ENCODE measurements around the gene DAPK3.

The DAPK3 gene

GRCh38 chr19:3931041-3931440 lies 39.9 kb downstream of the DAPK3 start:
- Histone ChIP-seq H3K36me3 (ENCODE audit: control insufficient read depth, insufficient read depth, low read length) (no peaks in the 10 kb centered on the region), H3K4me1 (ENCODE audit: control insufficient read depth, insufficient read depth, low read length, poor library complexity, severe bottlenecking) (no peaks in the 10 kb centered on the region), H3K9me3 (ENCODE audit: control insufficient read depth, low read length) (no peaks in the 10 kb centered on the region), H3K4me3 (ENCODE audit: extremely low read depth, insufficient read depth, low read length, poor library complexity, severe bottlenecking) (no peak overlapping the region), H3K27ac (ENCODE audit: low read depth, low read length, severe bottlenecking) (no peak overlapping the region)
- WGBS, 2 experiments (ENCODE audit: insufficient coverage in 2 of 2) = 84 to 91% methylated on average over 8 of the region's 8 CpGs

GRCh38 chr19:3923912-3924311 lies 47.0 kb downstream of the DAPK3 start:
- Histone ChIP-seq H3K4me3 (ENCODE audit: extremely low read depth, insufficient read depth, low read length, poor library complexity, severe bottlenecking) (no peak overlapping the region), H3K36me3 (ENCODE audit: control insufficient read depth, insufficient read depth, low read length) (peaks cover 17% of the 10 kb centered on the region), H3K4me1 (ENCODE audit: control insufficient read depth, insufficient read depth, low read length, poor library complexity, severe bottlenecking) (no peaks in the 10 kb centered on the region), H3K9me3 (ENCODE audit: control insufficient read depth, low read length) (peaks cover 4% of the 10 kb centered on the region), H3K27ac (ENCODE audit: low read depth, low read length, severe bottlenecking) (no peak overlapping the region)
- WGBS, 2 experiments (ENCODE audit: insufficient coverage in 2 of 2) = 88 to 100% methylated on average over 1 of the region's 1 CpG

GRCh38 chr19:3923096-3923758 lies 47.7 kb downstream of the DAPK3 start:
- Histone ChIP-seq H3K4me3 (ENCODE audit: extremely low read depth, insufficient read depth, low read length, poor library complexity, severe bottlenecking) (no peak overlapping the region), H3K27ac (ENCODE audit: low read depth, low read length, severe bottlenecking) (no peak overlapping the region), H3K36me3 (ENCODE audit: control insufficient read depth, insufficient read depth, low read length) (peaks cover 19% of the 10 kb centered on the region), H3K9me3 (ENCODE audit: control insufficient read depth, low read length) (peaks cover 4% of the 10 kb centered on the region), H3K4me1 (ENCODE audit: control insufficient read depth, insufficient read depth, low read length, poor library complexity, severe bottlenecking) (no peaks in the 10 kb centered on the region)

GRCh38 chr19:3919793-3920192 lies 51.1 kb downstream of the DAPK3 start:
- Histone ChIP-seq H3K27ac (ENCODE audit: low read depth, low read length, severe bottlenecking) (no peak overlapping the region), H3K4me1 (ENCODE audit: control insufficient read depth, insufficient read depth, low read length, poor library complexity, severe bottlenecking) (no peaks in the 10 kb centered on the region), H3K9me3 (ENCODE audit: control insufficient read depth, low read length) (peaks cover 8% of the 10 kb centered on the region), H3K4me3 (ENCODE audit: extremely low read depth, insufficient read depth, low read length, poor library complexity, severe bottlenecking) (no peak overlapping the region), H3K36me3 (ENCODE audit: control insufficient read depth, insufficient read depth, low read length) (peaks cover 17% of the 10 kb centered on the region)
- 90 to 93% methylated on average over 7 of the region's 8 CpGs for WGBS, 2 experiments (ENCODE audit: insufficient coverage in 2 of 2)

GRCh38 chr19:3916033-3916432 lies 54.9 kb downstream of the DAPK3 start:
- Histone ChIP-seq H3K36me3 (ENCODE audit: control insufficient read depth, insufficient read depth, low read length) (peaks cover 15% of the 10 kb centered on the region), H3K9me3 (ENCODE audit: control insufficient read depth, low read length) (peaks cover 8% of the 10 kb centered on the region), H3K27ac (ENCODE audit: low read depth, low read length, severe bottlenecking) (no peak overlapping the region), H3K4me3 (ENCODE audit: extremely low read depth, insufficient read depth, low read length, poor library complexity, severe bottlenecking) (no peak overlapping the region), H3K4me1 (ENCODE audit: control insufficient read depth, insufficient read depth, low read length, poor library complexity, severe bottlenecking) (no peaks in the 10 kb centered on the region)
- WGBS, 2 experiments (ENCODE audit: insufficient coverage in 2 of 2) = 89 to 90% methylated on average over 3 to 4 of the region's 5 CpGs

GRCh38 chr19:3914199-3914598 lies 56.7 kb downstream of the DAPK3 start:
- peaks cover 26% of the 10 kb centered on the region for H3K36me3 ChIP-seq (ENCODE audit: control insufficient read depth, insufficient read depth, low read length)
- peaks cover 16% of the 10 kb centered on the region for H3K9me3 ChIP-seq (ENCODE audit: control insufficient read depth, low read length)
- no peak overlapping the region for H3K4me3 ChIP-seq (ENCODE audit: extremely low read depth, insufficient read depth, low read length, poor library complexity, severe bottlenecking)
- no peak overlapping the region for H3K27ac ChIP-seq (ENCODE audit: low read depth, low read length, severe bottlenecking)
- no peaks in the 10 kb centered on the region for H3K4me1 ChIP-seq (ENCODE audit: control insufficient read depth, insufficient read depth, low read length, poor library complexity, severe bottlenecking)
- WGBS, 2 experiments (ENCODE audit: insufficient coverage in 2 of 2) = 78 to 90% methylated on average over 5 of the region's 9 CpGs

- H3K4me3 ChIP-seq (ENCODE audit: extremely low read depth, insufficient read depth, low read length, poor library complexity, severe bottlenecking) = no peak overlapping the region
- H3K27ac ChIP-seq (ENCODE audit: low read depth, low read length, severe bottlenecking) = no peak overlapping the region
- WGBS, 2 experiments (ENCODE audit: insufficient coverage in 2 of 2) = 100% methylated on average over 1 of the region's 1 CpG
- H3K9me3 ChIP-seq (ENCODE audit: control insufficient read depth, low read length) = peaks cover 12% of the 10 kb centered on the region
- H3K4me1 ChIP-seq (ENCODE audit: control insufficient read depth, insufficient read depth, low read length, poor library complexity, severe bottlenecking) = no peaks in the 10 kb centered on the region
- peaks cover 18% of the 10 kb centered on the region for H3K36me3 ChIP-seq (ENCODE audit: control insufficient read depth, insufficient read depth, low read length)
Observed at GRCh38 chr19:3910105-3910504, 60.8 kb downstream of the DAPK3 start.
